HG02973 (cell line): ENCODE data around the gene TADA3.

ENCODE experiments used
- ATAC-seq: cut with Tn5 transposase; IDR thresholded peaks from one replicate; pipeline ENCODE4 v1.9.1; 2021; ENCODE audit warnings: moderate library complexity; ENCODE audit not compliant: unreplicated experiment

Gene TADA3

GRCh38 chr3:9730657-9731205, 61.5 kb downstream of the TADA3 start:
- ATAC-seq: peak; percentile 30
